Measurements from ENCODE around the gene ZNF385A. TPM values are rescaled to one million over a fixed set of nuclear protein-coding genes. Genes with fewer than 3 reads are reported as not detected.

The ZNF385A gene
- total and polyA plus RNA-seq, 4 donors, result 2.5 to 4.0 (median 2.8) TPM

DNA sequence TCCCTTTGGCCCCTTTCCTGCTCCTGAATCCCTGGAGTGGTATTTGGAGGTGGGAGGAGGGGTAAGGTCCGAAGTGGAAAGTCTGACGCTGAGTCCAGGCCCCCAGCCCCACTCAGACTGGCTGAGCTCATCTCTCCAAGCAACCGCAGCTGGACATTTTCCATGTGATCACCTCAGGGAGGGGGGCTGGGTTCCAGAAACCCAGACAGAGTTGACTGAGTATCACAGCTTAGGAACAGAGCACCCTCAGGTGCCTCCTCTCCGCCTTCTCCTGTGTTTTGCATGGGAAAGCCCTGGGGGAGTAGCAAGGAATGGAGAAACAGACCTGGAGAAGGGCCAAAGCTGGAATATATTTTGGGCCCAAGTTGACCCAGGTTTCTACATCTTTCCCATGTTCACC is 42.6 kb upstream of the ZNF385A start:
- 86% methylated on average over 4 of the region's 4 CpGs for WGBS
- no peak overlapping the region for H3K9ac ChIP-seq (ENCODE audit: low read depth in 1 of 2, low read length in 2 of 2)
- H3K4me1 ChIP-seq (ENCODE audit: control insufficient read depth in 4 of 4, insufficient read depth in 4 of 4, low read length in 3 of 4), result peaks cover 5 to 20% (median 11%) of the 10 kb centered on the region in 4 donors
- no peak for TF ChIP-seq HNF4G (IDR thresholded peaks at IDR 0.05)
- no peak for TF ChIP-seq HNF4A (conservative IDR thresholded peaks at IDR 0.05)
- TF ChIP-seq JUND (IDR thresholded peaks at IDR 0.05), result no peak
- no peak for TF ChIP-seq MAX (IDR thresholded peaks at IDR 0.05)
- TF ChIP-seq, protein P1, sequence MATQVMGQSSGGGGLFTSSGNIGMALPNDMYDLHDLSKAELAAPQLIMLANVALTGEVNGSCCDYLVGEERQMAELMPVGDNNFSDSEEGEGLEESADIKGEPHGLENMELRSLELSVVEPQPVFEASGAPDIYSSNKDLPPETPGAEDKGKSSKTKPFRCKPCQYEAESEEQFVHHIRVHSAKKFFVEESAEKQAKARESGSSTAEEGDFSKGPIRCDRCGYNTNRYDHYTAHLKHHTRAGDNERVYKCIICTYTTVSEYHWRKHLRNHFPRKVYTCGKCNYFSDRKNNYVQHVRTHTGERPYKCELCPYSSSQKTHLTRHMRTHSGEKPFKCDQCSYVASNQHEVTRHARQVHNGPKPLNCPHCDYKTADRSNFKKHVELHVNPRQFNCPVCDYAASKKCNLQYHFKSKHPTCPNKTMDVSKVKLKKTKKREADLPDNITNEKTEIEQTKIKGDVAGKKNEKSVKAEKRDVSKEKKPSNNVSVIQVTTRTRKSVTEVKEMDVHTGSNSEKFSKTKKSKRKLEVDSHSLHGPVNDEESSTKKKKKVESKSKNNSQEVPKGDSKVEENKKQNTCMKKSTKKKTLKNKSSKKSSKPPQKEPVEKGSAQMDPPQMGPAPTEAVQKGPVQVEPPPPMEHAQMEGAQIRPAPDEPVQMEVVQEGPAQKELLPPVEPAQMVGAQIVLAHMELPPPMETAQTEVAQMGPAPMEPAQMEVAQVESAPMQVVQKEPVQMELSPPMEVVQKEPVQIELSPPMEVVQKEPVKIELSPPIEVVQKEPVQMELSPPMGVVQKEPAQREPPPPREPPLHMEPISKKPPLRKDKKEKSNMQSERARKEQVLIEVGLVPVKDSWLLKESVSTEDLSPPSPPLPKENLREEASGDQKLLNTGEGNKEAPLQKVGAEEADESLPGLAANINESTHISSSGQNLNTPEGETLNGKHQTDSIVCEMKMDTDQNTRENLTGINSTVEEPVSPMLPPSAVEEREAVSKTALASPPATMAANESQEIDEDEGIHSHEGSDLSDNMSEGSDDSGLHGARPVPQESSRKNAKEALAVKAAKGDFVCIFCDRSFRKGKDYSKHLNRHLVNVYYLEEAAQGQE (IDR thresholded peaks at IDR 0.05), result no peak
- no peak for TF ChIP-seq ZBTB33 (IDR thresholded peaks at IDR 0.05)
- no peak for TF ChIP-seq NR2F2 (IDR thresholded peaks at IDR 0.05)
- no peak for TF ChIP-seq RXRA (IDR thresholded peaks at IDR 0.05)
- TF ChIP-seq TAF1 (conservative IDR thresholded peaks at IDR 0.05), result no peak
- no peak for TF ChIP-seq GABPA (IDR thresholded peaks at IDR 0.05 in 1 of 2, conservative IDR thresholded peaks at IDR 0.05 in 1 of 2)
- no peak for TF ChIP-seq RAD21 (IDR thresholded peaks at IDR 0.05)
- no peak for TF ChIP-seq CTCF (IDR thresholded peaks at IDR 0.05; ENCODE audit: low read depth, low read length, missing input control)
- no peak for TF ChIP-seq FOXA2 (IDR thresholded peaks at IDR 0.05)
- TF ChIP-seq YY1 (IDR thresholded peaks at IDR 0.05), result no peak
- TF ChIP-seq FOXA1 (IDR thresholded peaks at IDR 0.05), result no peak
- TF ChIP-seq, protein P2, sequence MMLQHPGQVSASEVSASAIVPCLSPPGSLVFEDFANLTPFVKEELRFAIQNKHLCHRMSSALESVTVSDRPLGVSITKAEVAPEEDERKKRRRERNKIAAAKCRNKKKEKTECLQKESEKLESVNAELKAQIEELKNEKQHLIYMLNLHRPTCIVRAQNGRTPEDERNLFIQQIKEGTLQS (IDR thresholded peaks at IDR 0.05), result no peak
- TF ChIP-seq SP1 (IDR thresholded peaks at IDR 0.05), result no peak
- no peak for TF ChIP-seq EGR1 (IDR thresholded peaks at IDR 0.05; ENCODE audit: low read depth in 2 of 2)
- no peak overlapping the region for H3K4me3 ChIP-seq (ENCODE audit: low read depth in 1 of 3, low read length in 3 of 3)
- no peaks in the 10 kb centered on the region for H3K27me3 ChIP-seq (ENCODE audit: control insufficient read depth in 4 of 4, insufficient read depth in 4 of 4, low read length in 3 of 4)
- no peaks in the 10 kb centered on the region for H3K9me3 ChIP-seq (ENCODE audit: control insufficient read depth in 4 of 4, low read length in 3 of 4)
- H3K36me3 ChIP-seq (ENCODE audit: control insufficient read depth in 4 of 4, insufficient read depth in 3 of 4, low read depth in 1 of 4, low read length in 3 of 4), result no peaks in the 10 kb centered on the region
- DNase-seq (ENCODE audit: low spot score), result no peak
- H3K27ac ChIP-seq (ENCODE audit: low read depth in 1 of 2, low read length in 2 of 2), result no peak overlapping the region
